ENCODE measurements around the gene BMPR1B.

The BMPR1B gene

DNA sequence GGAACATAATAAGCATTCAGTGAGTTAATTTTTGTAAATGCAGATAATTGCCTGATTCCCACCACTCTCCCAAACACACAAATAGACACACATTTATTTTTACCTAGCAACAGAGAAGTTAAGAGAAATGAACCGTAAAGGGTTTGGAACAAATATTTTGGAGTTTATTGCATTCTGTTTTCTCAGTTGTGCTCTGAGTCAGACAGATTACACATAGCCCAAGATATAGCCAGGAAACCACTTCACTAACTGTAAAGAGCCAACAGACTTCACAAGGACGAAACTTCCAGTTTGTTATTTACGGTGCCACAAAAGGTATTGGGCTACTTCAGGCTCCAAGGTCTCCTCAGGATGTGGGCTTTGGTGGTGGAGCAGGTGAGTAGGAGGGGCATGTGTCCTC is 217.0 kb downstream of the BMPR1B start:
- TF ChIP-seq Cebpa-rat (IDR thresholded peaks at IDR 0.05): no peak
- no peak overlapping the region for H3K9ac ChIP-seq
- no peaks in the 10 kb centered on the region for H4K20me1 ChIP-seq
- no peaks in the 10 kb centered on the region for H3K27me3 ChIP-seq
- no peak overlapping the region for H3K4me3 ChIP-seq
- H3K27ac ChIP-seq: no peak overlapping the region
- H3K36me3 ChIP-seq: no peaks in the 10 kb centered on the region
- no peaks in the 10 kb centered on the region for H3K4me1 ChIP-seq
- H3K4me2 ChIP-seq: no peak overlapping the region
- H3K9me3 ChIP-seq (replicated peaks in 1 of 11): no peaks in the 10 kb centered on the region

DNA sequence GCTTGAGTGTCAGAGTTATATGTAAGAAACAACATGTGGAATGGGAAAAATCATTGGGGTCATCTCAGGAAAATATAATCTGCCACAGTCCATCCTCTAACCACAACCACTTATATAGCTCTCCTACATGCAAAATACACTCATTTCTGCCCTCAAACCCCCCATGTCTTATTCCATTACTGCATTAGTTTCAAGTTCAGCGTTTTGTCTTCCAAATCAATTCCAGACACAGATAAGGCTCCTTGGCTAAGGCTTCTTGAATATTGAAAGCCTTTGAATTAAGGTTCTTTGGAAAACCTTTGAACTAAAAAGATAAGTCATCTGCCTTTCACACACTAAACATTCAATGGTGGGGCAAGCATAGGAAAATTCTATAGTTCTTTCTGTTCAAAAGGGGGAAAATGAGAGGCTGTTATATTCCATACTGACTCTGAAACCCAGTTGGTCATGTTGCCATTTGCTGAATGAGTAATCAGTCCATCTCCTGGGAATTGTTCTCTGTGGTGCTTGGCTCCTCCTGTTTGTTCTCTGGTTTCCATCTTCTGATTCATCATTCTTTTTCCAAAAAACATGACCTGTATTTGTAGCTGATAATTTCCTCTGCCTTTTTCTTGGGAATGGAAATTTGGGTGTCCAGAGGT is 218.7 kb downstream of the BMPR1B start:
- H3K27me3 ChIP-seq: no peaks in the 10 kb centered on the region
- H3K4me3 ChIP-seq: no peak overlapping the region
- H3K9me3 ChIP-seq (replicated peaks in 1 of 11): no peaks in the 10 kb centered on the region
- no peak overlapping the region for H3K9ac ChIP-seq
- no peak overlapping the region for H3K27ac ChIP-seq
- no peaks in the 10 kb centered on the region for H4K20me1 ChIP-seq
- no peak for TF ChIP-seq Cebpa-rat (IDR thresholded peaks at IDR 0.05)
- no peaks in the 10 kb centered on the region for H3K4me1 ChIP-seq
- H3K4me2 ChIP-seq: no peak overlapping the region
- H3K36me3 ChIP-seq: no peaks in the 10 kb centered on the region

DNA sequence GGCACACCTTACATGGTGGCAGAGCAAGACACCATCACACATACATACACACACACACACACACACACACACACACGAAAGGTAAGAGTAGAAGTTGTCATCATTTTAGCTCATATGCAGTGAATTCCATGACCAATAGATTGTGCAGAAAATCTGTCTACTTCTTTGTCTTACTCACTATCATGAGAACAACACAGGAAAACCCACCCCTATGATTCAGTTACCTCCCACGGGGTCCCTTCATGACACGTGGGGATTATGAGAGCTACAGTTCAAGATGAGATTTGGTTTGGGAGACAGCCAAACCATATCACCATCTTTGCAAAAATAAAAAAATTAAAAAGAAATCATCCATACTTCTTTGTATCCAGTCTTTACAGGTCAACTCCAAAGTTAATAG is 221.1 kb downstream of the BMPR1B start:
- TF ChIP-seq Cebpa-rat (IDR thresholded peaks at IDR 0.05): no peak
- H3K9me3 ChIP-seq (replicated peaks in 1 of 11): no peaks in the 10 kb centered on the region
- no peak overlapping the region for H3K9ac ChIP-seq
- no peak overlapping the region for H3K4me3 ChIP-seq
- H3K4me2 ChIP-seq: no peak overlapping the region
- H3K27me3 ChIP-seq: no peaks in the 10 kb centered on the region
- no peaks in the 10 kb centered on the region for H3K36me3 ChIP-seq
- H4K20me1 ChIP-seq: no peaks in the 10 kb centered on the region
- H3K27ac ChIP-seq: no peak overlapping the region
- H3K4me1 ChIP-seq: no peaks in the 10 kb centered on the region

DNA sequence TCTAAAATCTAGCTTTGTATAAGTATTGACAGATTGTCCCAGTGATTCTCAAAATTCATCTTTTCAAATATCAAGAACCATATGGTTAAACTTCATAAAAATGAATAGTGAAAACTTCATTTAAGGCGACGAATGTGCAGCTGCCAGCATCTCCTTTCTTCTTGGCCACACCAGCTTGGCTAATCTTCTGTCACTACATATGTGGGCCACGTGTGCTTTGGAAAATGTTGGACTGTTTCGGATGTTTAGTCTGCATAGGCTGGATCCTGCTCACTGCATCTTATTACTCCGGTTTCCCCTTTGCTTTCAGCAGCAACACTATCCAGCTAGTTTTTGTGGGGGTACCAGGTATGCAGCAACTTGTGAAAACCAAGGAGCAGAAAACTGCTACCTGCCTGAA is 221.9 kb downstream of the BMPR1B start:
- no peaks in the 10 kb centered on the region for H3K36me3 ChIP-seq
- no peak for TF ChIP-seq Cebpa-rat (IDR thresholded peaks at IDR 0.05)
- no peak overlapping the region for H3K4me2 ChIP-seq
- no peaks in the 10 kb centered on the region for H3K27me3 ChIP-seq
- H3K4me3 ChIP-seq: no peak overlapping the region
- no peak overlapping the region for H3K9ac ChIP-seq
- H4K20me1 ChIP-seq: no peaks in the 10 kb centered on the region
- H3K9me3 ChIP-seq (replicated peaks in 1 of 11): no peaks in the 10 kb centered on the region
- no peak overlapping the region for H3K27ac ChIP-seq
- no peaks in the 10 kb centered on the region for H3K4me1 ChIP-seq

DNA sequence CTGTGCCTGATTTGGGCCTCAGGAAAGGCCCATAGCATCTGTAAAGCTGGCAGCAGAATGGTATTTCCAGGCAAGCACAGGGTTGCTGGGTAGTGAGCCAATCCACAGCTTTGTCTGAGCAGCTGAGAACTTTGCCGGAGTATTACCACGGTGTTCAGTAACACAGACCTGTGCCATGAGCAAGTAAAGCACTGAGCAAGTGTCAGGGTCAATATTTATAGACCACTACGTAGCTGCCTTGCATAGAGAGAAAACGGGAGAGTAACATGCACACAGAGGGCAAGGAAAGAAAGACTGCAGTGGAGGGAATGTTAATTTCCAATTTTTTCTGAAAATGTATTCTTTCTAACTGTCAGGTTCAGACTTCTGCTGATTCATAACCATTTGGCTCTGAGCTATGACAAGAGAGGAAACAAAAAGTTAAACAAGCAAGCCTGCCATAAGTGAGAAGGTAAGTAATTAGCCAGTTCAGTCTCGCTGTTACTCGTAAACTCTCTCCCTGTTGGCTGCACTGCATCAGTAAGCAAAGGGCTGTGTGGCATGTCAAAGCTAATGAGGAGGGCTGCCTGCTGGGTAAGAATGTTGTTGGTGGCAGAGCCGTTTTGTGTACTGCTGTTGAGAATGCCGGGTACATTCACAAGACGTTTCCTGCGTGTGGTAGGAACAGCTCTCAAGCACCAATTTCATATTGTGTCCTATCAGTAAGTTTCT is 238.1 kb downstream of the BMPR1B start:
- no peak overlapping the region for H3K4me2 ChIP-seq
- H3K4me1 ChIP-seq: no peaks in the 10 kb centered on the region
- no peak overlapping the region for H3K27ac ChIP-seq
- no peaks in the 10 kb centered on the region for H4K20me1 ChIP-seq
- H3K9me3 ChIP-seq (replicated peaks in 1 of 11): no peaks in the 10 kb centered on the region
- H3K27me3 ChIP-seq: no peaks in the 10 kb centered on the region
- H3K9ac ChIP-seq: no peak overlapping the region
- H3K4me3 ChIP-seq: no peak overlapping the region
- no peaks in the 10 kb centered on the region for H3K36me3 ChIP-seq
- no peak for TF ChIP-seq Cebpa-rat (IDR thresholded peaks at IDR 0.05)

DNA sequence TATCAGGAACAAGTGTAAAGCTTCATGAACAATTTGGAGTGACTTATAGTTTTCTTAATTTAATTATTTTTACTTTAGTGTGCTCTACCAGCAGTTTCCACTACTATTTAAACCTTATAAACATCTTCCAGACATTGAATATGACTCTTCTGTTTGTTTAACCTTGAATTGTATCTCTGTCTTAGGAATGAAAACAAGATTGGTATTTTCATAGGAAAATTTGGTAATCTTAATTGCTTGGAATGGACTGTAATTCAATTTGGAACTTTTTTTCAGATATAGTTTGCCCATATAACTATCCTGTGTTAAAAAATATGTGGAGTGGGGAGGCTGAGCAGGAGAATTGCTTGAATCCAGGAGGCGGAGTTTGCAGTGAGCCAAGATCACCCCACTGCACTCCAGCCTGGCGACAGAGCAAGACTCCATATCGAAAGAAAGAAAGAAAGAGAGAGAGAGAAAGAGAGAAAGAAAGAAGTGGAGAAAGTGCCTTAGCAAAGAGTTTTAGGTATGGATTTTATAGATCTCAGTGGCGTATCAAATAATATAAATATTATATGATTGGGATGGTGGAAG is 242.4 kb downstream of the BMPR1B start:
- Histone ChIP-seq H4K20me1 (no peaks in the 10 kb centered on the region), H3K9ac (no peak overlapping the region), H3K4me2 (no peak overlapping the region), H3K27ac (no peak overlapping the region), H3K9me3 (replicated peaks in 1 of 11) (no peaks in the 10 kb centered on the region), H3K27me3 (no peaks in the 10 kb centered on the region), H3K36me3 (no peaks in the 10 kb centered on the region), H3K4me3 (no peak overlapping the region), H3K4me1 (no peaks in the 10 kb centered on the region)
- no peak for TF ChIP-seq Cebpa-rat (IDR thresholded peaks at IDR 0.05)

DNA sequence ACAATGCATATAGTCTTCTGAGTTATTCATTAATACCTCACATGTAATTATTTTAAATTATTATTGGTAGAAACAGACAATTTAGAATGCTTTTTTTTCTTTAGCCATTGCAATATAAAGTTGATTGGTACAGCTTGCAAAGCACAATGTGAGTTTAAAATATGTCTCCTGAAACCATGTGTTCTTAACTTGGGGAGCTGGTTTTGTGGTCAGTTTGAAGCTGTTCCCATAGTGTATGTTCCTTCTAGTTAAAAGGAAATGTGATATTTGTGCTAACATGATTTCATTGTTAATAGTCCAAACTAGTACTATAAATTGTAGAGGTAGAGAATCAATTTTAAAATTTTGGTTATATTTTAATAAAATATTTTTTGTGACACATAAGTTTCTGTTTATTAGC is 247.2 kb downstream of the BMPR1B start:
- H3K9ac ChIP-seq: no peak overlapping the region
- no peak overlapping the region for H3K4me3 ChIP-seq
- no peaks in the 10 kb centered on the region for H3K9me3 ChIP-seq (replicated peaks in 1 of 11)
- TF ChIP-seq Cebpa-rat (IDR thresholded peaks at IDR 0.05): no peak
- H3K27ac ChIP-seq: no peak overlapping the region
- H3K36me3 ChIP-seq: no peaks in the 10 kb centered on the region
- no peaks in the 10 kb centered on the region for H4K20me1 ChIP-seq
- no peaks in the 10 kb centered on the region for H3K27me3 ChIP-seq
- no peak overlapping the region for H3K4me2 ChIP-seq
- H3K4me1 ChIP-seq: no peaks in the 10 kb centered on the region

DNA sequence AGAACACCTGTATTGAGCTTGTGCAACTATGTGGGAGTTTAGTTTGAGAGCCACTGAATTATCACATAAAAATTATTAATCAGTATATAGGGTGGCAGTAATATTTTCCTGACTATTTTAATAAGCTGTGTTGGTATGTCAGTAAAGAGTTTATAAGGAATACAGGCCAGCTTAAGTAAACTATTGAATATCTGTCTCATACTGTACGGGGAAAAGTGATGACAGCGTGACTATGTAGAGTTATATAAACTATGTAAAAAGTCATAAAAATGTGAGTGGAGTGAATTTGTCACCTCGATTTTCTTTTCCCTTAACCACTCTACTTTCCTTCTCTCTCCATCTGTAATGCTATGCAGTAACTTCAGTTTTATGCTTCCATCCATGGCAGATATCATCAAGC is 250.2 kb downstream of the BMPR1B start:
- no peaks in the 10 kb centered on the region for H3K27me3 ChIP-seq
- no peaks in the 10 kb centered on the region for H3K9me3 ChIP-seq (replicated peaks in 1 of 11)
- no peak overlapping the region for H3K27ac ChIP-seq
- no peaks in the 10 kb centered on the region for H3K36me3 ChIP-seq
- TF ChIP-seq Cebpa-rat (IDR thresholded peaks at IDR 0.05): no peak
- no peaks in the 10 kb centered on the region for H4K20me1 ChIP-seq
- H3K4me3 ChIP-seq: no peak overlapping the region
- H3K4me1 ChIP-seq: no peaks in the 10 kb centered on the region
- H3K4me2 ChIP-seq: no peak overlapping the region
- no peak overlapping the region for H3K9ac ChIP-seq

DNA sequence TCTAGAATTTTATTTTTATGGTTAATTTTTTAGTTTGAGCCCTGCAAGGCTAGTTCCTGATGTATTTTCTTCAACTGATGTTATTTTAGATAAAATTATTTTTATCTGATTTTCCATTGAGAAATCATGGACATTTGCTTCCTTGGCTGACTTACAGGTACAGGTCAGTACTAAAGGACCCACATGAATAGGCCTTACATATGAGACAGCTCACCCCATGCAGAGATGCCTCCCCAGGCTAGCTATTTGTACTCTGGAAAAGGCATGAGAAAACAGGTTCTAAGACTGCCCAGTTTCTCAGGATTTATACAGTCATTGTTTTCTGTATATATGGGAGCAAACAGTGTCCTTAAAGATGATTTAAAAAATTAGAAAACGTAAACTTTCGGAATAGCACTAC is 255.5 kb downstream of the BMPR1B start:
- Histone ChIP-seq H3K36me3 (no peaks in the 10 kb centered on the region), H3K9me3 (replicated peaks in 1 of 11) (no peaks in the 10 kb centered on the region), H4K20me1 (no peaks in the 10 kb centered on the region), H3K4me1 (no peaks in the 10 kb centered on the region), H3K27ac (no peak overlapping the region), H3K4me2 (no peak overlapping the region), H3K4me3 (no peak overlapping the region), H3K27me3 (no peaks in the 10 kb centered on the region), H3K9ac (no peak overlapping the region)
- no peak for TF ChIP-seq Cebpa-rat (IDR thresholded peaks at IDR 0.05)

DNA sequence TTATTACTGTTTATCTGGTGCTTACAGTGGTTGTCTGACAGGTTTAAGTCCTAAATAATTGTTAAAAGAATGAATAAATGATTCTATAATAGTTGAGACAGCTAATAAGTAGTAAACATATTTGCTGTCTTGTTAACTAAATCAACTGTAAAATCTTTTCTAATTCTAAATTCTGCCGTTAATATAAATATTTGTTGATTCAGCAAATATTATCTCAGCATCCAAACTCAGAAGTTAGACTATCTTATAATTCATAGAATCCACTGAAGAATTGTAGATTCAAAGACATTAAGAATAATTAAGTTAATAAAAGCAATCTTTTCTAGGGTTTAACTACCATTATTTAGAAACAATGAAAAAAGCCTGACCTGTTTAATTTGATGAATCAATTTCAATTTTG is 256.3 kb downstream of the BMPR1B start:
- Histone ChIP-seq H4K20me1 (no peaks in the 10 kb centered on the region), H3K9me3 (replicated peaks in 1 of 11) (no peaks in the 10 kb centered on the region)
- no peak for TF ChIP-seq Cebpa-rat (IDR thresholded peaks at IDR 0.05)

More for the DNA sequence above, 256.3 kb downstream of the BMPR1B start:
- Histone ChIP-seq H3K36me3 (no peaks in the 10 kb centered on the region), H3K4me3 (no peak overlapping the region), H3K4me1 (no peaks in the 10 kb centered on the region), H3K27me3 (no peaks in the 10 kb centered on the region), H3K27ac (no peak overlapping the region), H3K9ac (no peak overlapping the region), H3K4me2 (no peak overlapping the region)

Measured in BLaER1 treated with 17β-estradiol and CSF1 and Interleukin-3, amounts not matched to agents 10 nM and 100 nM (cell line).